SHP77 treated with DMSO at 0.1 percent for 48 hours (cell line): Measurements from ENCODE around the gene KLHL33.
"Not testable (repeated sequence)": the region's sequence is repeated elsewhere in the genome, so short reads cannot be mapped to it uniquely, and the experiment has no call there.

Experiments used
- DNase-seq: peaks from one replicate; lab custom pipeline; 2025; lab: John Stamatoyannopoulos, UW

KLHL33 gene

GRCh38 chr14:20446889-20447288, 10.9 kb upstream of the KLHL33 start:
- no peak for DNase-seq

- DNase-seq, result not testable (repeated sequence)
These were observed 7.7 kb upstream of the KLHL33 start for GRCh38 chr14:20443650-20444049.

- DNase-seq, result no peak
These were observed 5.5 kb upstream of the KLHL33 start for GRCh38 chr14:20441461-20441860.

GRCh38 chr14:20440882-20441281, 4.9 kb upstream of the KLHL33 start:
- DNase-seq, result no peak

GRCh38 chr14:20440465-20440864, 4.5 kb upstream of the KLHL33 start:
- DNase-seq, result no peak

GRCh38 chr14:20438664-20439063, 2.7 kb upstream of the KLHL33 start:
- no peak for DNase-seq

- no peak for DNase-seq
These were observed 393 bp upstream of the KLHL33 start for GRCh38 chr14:20436363-20436755.

- DNase-seq, result peak; percentile 50
These were observed 1.0 kb downstream of the KLHL33 start for GRCh38 chr14:20434701-20435581.

- peak; percentile 52 for DNase-seq
These were observed 5.9 kb downstream of the KLHL33 start for GRCh38 chr14:20429801-20430669.

- no peak for DNase-seq
These were observed 7.2 kb downstream of the KLHL33 start for GRCh38 chr14:20428802-20429201.

- no peak for DNase-seq
These were observed 8.0 kb downstream of the KLHL33 start for GRCh38 chr14:20428010-20428365.

- peak; percentile 50 for DNase-seq
These were observed 8.5 kb downstream of the KLHL33 start for GRCh38 chr14:20427231-20428009.

GRCh38 chr14:20424851-20425250, 11.1 kb downstream of the KLHL33 start:
- no peak for DNase-seq

- no peak for DNase-seq
These were observed 13.1 kb downstream of the KLHL33 start for GRCh38 chr14:20422886-20423285.

- DNase-seq, result no peak
These were observed 14.7 kb downstream of the KLHL33 start for GRCh38 chr14:20421267-20421666.

- DNase-seq, result no peak
These were observed 16.5 kb downstream of the KLHL33 start for GRCh38 chr14:20419419-20419818.

- DNase-seq, result no peak
These were observed 17.5 kb downstream of the KLHL33 start for GRCh38 chr14:20418501-20418909.

GRCh38 chr14:20417250-20418186, 18.4 kb downstream of the KLHL33 start:
- no peak for DNase-seq

- no peak for DNase-seq
These were observed 19.7 kb downstream of the KLHL33 start for GRCh38 chr14:20416223-20416622.

GRCh38 chr14:20415782-20416206, 20.2 kb downstream of the KLHL33 start:
- DNase-seq, result peak; percentile 60

GRCh38 chr14:20413744-20414082, 22.3 kb downstream of the KLHL33 start:
- no peak for DNase-seq
